HG02763 (cell line): Measurements from ENCODE around the gene NTNG1.
"Not testable (repeated sequence)": the region's sequence is repeated elsewhere in the genome, so short reads cannot be mapped to it uniquely, and the experiment has no call there.

ENCODE experiments used
- ATAC-seq: cut with Tn5 transposase; IDR thresholded peaks from one replicate; pipeline ENCODE4 v1.9.1; 2021; ENCODE audit warnings: mild to moderate bottlenecking, moderate library complexity; ENCODE audit not compliant: unreplicated experiment

The NTNG1 gene

DNA sequence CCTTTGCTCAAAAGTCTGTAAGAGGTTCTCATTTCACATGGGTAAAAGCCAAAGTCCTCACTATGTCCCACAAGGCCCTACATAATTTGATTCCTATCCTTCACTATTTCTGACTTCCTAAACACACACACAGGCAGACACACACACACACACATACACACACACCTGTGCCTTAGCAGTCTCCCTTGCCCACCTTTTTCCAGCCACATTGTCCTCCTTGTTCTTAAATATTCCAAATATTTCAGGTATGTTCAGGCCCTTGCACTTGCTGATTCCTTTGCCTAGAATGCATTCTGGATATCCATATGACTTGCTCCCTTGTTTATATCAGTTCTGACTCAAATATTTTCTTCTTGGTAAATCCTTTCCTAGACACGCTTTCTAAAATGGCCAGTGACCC, 54.6 kb downstream of the NTNG1 start:
- ATAC-seq, result no peak

DNA sequence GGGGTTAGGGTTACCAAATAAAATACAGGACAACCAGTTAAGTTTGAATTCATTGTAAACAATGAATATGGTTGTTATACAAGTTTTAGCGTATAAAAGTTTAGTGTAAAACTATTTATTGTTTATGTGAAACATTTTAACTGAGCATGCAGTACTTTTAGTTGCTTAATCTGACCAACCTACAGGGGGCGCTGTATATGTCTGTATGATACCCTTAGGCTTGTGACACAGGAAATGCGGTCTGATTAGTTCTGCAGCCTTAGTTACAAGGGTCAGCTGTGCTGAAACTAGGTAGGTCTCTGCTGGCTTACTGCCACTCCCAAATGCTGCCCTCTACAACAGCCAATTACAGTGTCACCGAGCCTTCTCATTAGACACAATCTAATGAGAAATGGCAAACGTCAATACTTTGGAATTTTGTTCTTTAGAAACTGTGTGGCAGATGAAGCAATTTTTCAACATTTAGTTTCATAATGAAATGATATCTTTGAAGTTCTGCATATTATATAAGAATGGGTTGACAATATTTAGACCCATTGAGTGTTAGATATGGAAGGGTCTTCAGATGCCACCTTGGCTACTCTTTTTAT, 56.2 kb downstream of the NTNG1 start:
- ATAC-seq, result peak; percentile 97

DNA sequence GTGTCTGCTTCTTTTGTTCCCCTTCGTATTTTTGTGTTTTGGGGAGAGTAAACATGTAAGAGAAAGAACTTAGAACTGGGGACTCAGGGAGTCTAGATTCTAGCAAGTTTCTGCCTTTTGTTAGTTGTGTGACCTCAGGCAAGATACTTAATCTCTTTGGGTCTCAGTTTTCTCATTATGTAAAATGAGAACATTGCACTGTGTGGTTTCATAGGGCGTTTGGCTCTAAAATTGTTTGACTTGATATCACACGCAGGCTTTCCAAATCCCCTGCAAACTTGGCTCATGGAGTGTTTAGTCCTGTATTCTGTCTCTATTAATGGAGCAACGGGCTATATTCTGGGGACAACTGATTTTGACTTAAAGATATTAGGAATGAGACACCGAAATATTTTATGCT, 57.7 kb downstream of the NTNG1 start:
- no peak for ATAC-seq

DNA sequence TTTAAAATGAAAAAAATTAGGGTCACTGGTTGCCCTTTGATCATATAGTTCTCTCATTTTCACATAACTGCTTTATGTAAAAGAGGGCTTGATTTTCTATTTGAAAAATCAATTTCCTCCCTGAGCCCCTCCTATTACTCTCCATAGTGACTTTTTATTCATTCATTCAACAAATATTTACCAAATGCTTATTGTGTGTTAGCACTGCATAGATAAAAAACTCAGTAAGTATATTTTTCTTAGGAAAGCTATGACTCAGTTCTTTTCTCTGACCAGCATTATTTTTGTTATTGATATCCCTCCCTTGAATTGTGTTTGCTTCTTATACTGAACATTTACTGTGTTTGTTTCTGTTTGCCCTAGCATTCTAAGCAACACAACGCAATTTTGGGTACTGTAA, 59.8 kb downstream of the NTNG1 start:
- no peak for ATAC-seq

DNA sequence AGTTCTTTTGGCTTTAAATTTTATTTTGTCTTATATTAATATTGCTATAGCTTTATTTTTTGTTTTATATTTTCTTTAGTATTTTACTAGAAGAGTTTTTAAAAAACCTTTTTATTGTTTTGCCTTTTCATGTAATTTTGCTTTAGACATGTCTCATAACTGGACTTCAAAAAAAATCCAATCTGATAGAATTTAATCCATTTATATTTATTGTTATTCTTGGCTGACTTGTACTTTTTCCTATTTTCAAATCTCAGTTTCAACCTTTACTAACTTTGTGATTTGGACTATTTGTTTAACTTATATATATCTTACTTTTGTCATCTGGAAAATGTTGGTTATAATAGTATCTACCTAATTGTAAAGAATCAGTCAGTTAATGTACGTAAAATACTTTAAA, 61.2 kb downstream of the NTNG1 start:
- ATAC-seq, result no peak

DNA sequence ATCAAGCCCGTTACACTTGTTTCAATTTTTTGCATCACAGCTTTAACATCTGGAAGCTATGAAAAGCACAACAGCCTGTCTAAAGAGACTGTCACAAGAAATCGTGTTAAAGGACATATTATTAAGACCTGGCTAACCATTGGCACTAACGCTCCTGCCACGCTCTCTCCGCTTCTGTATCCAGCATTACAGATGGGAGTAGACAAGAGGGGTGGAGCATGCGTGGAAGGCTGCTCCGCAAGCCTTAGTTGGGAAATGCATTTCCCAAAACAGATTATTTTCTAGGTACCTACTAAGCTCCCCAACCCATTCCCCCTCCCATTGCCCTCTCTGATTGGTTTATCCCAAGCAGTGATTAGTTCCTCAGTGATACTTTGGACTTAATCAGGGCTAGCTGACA, 72.4 kb downstream of the NTNG1 start:
- no peak for ATAC-seq

DNA sequence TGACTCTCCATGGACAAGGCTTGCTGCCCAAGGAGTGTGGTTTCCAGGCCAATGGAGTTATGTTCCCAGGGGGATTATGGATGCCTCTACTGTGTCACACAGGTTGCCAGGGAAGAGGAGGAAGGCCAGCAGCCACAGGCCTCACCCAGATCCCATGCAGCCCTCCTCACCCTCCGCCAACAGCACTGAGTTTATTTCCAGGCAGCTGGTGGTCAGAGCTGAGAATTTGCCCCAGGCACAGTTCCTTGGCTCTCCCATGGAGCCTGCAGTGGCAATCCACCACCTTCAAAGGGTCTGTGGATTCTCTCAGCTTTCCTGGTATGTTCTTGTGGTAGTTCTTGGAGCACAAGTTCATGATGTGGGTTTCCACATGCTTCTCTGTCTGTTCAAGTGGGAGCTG, 79.2 kb downstream of the NTNG1 start:
- ATAC-seq, result no peak

DNA sequence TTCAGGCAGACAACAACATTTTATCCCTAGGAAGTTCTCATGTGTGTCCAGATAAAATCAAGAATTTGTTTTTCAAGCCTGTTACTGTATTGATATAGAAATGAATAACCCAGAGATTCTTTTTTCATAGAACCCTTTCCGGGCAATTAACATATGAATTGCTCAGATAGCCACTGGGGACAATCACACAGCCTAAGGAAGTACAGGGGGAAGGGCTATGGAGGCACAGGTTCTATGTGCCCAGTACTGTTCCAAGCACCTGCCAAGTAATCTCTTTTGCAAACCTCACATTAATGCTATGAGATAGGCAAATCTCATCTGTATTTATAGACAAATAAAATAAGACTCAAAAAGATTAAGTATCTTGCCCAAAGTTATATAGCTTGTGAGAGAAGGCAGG, 84.9 kb downstream of the NTNG1 start:
- no peak for ATAC-seq

DNA sequence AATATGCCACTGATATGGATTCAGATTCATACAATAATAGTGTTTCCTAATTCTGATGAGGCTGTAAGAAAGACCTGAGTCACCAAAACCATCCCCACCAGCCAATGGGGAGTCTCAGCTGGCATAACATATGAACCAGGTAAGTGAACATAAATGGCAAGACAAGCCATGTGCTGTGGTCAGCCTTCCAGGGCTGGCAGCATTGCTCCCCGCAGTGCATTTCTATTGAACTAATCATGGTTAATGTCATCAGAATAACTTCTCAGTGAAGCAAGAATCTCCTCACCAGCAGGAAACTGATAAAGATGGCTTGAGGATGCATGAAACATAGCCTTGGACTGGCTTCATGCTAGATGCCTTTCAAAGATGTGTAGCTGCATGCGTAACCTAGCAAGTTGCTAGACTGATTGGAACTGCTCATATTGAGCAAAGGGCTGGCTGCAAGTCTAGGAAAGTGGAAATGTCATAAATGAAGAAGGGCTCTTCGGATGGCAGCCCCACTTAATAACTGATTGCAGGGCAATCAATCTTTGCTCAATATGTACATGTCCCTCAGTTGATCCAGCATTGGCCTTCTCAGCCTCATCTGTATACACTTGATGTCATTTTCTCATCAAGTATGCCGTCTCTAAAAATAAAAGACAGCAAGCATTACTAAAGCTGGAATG, 88.0 kb downstream of the NTNG1 start:
- ATAC-seq, result no peak

DNA sequence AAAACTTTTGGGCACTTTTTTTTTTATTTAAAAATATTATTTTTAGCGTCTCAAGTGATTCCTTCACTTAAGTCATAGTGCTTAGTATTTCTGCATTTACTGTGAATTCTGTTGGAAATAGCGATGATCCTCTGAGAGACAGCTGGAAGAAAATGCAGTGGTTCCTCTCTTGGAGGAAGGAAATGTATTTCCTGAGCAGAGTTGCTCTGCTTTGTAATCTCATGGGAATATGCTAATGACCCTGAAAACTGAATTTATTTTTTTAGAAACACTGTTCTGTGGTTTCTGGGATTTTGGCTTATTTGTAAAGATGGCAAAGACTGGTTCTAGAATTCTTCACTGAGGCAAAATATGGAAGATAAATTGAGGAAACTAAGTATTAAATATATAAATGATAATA, 88.9 kb downstream of the NTNG1 start:
- no peak for ATAC-seq

DNA sequence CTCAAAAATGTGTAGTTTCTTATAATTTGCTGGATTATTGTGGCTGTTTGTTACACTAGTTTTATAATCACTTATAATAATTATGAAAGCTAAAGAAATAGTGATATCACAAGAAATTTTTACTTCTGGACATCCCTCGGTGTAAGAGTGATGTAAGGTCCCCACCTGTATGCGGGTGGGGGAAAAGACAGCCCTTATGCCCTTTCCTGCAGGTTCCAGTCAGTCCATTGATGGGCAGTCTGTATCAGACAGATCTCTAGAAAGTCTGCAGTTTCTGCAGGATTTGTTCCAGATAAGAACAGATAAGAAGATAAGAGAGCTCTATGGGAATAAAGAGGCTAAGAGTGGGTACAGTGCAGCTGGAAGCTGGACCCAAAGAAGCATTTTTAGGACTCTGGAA, 89.3 kb downstream of the NTNG1 start:
- no peak for ATAC-seq

DNA sequence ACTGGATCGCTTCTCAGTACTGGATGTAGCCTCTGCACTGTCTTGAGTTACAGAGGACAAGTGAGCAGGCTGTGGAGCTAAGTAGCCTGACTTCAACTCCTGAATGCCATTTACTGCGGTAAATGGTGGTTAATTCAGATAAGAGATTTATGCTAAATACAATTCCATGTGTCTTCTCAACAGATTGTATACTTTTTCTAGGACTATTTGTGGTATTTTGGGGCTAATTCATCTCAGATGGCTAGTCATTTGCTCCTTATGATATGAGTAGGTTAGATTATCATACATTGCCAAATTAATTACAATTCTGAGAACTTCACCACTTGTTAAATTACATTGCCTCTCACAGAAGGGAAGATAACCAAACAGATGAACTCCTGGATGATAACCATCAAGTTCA, 90.5 kb downstream of the NTNG1 start:
- ATAC-seq, result no peak

DNA sequence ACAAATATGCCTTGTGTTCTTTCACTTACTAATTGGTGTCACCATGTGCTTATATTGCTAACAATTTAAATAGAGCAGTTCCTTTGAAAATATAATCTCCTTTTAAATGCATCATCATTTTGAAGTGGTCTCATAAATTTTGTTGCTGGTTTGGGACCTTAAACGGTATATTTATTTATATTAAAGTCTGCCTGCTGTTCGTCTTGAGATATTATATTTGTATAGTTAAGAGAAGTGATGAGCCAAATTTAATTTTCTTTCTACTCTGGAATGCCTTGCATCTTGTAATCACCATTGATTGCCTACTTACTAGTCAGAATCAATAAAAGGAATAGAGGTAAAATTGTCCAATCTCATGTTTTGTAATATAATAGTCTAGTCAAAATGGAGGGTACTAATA, 91.6 kb downstream of the NTNG1 start:
- no peak for ATAC-seq

DNA sequence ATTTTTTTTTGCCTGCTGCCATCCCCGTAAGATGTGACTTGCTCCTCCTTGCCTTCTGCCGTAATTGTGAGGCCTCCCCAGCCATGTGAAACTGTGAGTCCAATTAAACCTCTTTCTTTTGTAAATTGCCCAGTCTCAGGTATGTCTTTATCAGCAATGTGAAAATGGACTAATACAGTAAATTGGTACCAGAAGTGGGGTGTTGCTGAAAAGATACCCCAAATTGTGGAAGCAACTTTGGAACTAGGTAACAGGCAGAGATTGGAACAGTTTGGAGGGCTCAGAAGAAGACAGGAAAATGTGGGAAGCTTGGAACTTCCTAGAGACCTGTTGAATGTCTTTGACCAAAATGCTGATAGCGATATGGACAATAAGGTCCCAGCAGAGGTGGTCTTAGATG, 95.9 kb downstream of the NTNG1 start:
- ATAC-seq, result not testable (repeated sequence)

DNA sequence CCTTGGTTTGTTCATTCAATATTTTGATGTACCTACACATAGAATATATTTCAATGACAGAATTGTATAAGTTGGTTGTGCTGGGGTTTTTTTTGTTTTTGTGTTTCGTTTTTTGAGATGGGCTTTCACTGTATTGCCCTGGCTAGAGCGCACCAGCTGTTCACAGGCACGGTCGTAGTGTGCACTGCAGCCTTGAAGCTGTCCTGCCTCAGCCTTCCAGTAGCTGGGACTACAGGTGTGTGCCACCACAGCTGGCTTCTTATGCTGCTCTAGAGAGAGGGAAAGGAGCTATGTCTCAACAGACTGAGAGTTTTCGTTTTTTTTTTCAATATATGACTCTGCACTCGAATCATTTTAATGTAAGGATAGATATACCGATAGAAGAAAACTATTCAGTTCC, 102.6 kb downstream of the NTNG1 start:
- no peak for ATAC-seq

DNA sequence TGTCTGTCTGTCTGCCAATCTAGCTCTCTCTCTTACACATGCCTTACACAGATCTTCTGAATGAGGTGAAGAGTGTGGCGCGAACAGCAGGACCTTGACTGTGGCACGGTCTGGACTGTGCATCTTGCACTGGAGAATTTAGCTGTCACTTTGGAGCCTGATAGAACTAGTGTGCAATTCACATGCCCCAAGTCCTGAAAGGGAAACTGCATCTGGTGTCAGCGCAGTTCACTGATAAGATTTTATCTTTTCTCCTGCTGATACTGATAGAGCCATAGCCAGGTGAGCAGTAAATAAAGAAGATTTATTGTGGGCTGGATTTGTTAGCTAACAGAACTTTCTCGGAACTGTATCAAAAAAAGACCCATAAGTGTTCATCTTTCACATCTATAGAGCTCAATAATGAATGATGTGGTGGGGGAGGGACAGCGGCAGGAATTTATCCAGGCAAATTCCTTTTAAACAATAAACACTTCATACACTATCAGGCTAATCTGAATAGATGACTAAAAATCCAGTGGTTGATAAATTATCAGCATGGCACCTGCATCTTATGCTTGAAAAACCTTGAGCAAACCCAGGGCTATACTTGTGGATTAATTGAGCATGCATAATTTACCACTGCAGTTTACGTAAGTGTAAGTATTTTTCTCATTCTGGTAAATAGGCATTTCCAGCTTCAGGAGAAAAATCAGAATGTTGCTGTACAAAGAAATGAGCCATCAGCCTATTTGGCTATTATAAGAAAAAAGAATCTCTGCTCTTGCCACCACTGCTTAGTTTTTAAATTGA, 104.1 kb downstream of the NTNG1 start:
- ATAC-seq, result no peak

DNA sequence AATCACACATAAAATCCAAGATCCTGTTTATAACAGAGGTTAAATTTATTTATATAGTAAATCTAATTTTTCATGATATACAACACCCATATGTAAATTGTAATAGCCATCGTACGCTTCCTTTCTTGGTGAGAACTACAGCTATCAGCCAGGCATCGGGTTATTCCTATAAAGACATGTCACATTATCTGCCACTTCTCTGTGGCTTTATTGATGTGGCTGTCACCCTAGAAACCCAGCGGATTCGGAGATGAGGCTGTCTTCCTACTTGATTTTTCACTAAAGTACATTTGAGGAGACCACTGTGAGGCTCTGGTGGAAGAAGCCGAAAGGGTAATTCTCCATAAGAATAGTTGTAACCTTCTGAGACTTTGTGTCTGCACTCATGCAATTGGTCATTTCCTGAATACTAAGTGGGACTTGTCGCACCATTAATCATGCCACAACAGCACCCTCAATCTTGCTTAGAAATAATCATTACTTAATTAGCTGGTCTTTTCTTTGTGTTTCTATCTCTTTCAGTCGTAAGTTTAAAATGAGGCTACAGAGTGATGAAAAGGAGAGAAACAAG, 106.0 kb downstream of the NTNG1 start:
- no peak for ATAC-seq

DNA sequence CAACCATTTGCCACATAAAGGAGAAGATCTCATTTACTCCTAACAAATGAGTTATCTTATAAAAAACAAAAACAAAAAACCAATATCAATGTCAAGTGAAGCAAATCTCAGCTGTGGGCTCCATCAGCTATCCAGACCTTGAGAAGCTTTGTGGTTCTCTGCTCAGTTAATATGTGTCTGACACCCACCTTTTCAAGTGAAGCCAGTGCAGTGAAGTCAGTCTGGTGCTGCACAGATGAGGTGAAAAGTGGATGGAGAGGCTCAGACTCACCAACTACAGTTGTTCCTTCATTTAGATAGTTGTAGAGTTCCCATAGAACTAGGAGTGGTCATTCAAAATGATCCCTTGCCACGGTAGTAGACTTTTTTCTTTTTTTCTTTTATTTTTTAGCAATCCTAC, 106.8 kb downstream of the NTNG1 start:
- ATAC-seq, result no peak

DNA sequence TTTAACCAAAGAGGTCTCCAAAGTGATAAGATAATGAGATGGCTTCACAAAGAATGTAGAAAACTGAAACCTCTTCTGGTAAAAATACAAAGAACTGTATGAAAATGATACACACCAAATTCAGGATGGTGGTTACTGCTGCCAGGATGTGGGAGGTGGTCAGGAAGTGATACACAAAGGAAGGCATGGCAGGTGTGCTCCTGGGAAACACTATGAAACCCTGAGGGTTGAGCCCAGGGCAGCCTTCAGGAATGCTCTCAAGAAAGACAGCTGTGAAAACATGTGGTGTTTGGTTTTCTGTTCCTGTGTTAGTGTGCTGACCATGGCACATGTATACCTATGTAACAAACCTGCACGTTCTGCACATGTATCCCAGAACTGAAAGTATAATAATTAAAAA, 109.3 kb downstream of the NTNG1 start:
- no peak for ATAC-seq

DNA sequence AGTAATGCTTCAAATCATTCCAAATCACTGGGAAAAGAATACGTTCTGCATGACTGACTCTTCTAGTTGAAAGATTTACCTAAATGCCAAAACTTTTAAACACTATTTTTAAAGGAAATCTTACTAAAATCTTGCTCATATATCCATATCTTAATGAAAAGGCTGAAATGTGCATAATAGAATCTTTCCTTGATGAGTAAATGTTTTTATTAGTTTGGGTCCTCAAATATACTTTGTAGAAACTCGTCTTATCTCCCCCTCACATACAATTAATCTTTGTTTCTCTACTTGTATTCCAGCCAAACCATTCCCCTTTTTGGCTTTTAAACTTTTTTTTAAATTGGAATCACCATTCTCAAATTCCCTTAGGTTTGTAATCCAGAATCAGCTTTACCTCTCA, 110.2 kb downstream of the NTNG1 start:
- ATAC-seq, result no peak

DNA sequence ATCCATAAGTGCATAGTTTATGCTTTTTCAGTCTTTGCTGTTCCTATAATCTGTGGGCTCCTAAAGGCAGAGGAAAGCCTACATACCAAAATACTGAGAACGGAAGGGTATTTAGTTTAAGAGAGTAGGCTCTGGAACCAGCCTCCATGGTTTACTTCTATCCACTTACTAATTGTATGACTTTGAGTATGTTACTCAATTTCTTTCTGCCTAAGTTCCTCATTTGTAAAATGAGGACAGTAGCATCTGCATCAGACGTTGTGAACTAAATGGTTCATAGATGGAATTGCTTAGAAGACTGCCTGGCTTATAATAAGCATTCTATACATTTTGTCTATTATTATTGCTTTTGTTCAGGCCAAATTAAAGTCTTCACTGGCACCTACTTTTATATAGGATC, 111.0 kb downstream of the NTNG1 start:
- no peak for ATAC-seq

DNA sequence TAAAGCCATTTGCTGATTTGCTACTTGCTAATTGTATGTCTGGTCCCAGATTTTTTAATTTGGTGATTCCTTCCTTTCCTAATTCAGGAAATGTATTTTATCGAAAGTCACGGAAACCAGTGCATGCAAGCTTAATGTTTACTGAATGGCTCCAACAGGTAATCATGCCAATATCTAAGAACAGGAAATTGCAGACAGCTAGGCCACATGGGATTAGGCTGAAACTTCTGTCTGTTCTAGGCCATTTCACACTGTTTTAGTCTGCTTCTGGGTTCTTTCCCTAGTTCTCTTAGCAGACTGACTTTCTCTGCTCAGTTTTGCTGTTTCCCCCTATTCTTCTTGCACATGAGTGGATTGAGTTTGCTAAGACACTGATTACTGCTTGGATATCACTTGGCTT, 111.4 kb downstream of the NTNG1 start:
- ATAC-seq, result no peak
